HEK293 (cell line): ENCODE data around the gene CWC25.

Source experiments
- CTCF ChIA-PET: fragments of 350-600 bp; formaldehyde crosslinking; extraction: SDS; loops from one replicate; lab custom pipeline; 2021; ENCODE audit warnings: antibody characterized with exemption; lab: Yijun Ruan, JAX
- POLR2A ChIA-PET: fragments of 300-600 bp; formaldehyde crosslinking; extraction: SDS; loops from one replicate; lab custom pipeline; 2020; ENCODE audit warnings: antibody characterized with exemption, inconsistent platforms; lab: Yijun Ruan, JAX
- H3K27ac ChIP-seq: fragments of 200-500 bp; sonication (Bioruptor generic); 2 replicates; pipeline ENCODE4 v1.5.1; 2014; ENCODE audit warnings: low read depth, low read length, control low read depth, inconsistent platforms; ENCODE audit errors: extremely low read depth
- H3K36me3 ChIP-seq, 2 experiments: fragments of 200-500 bp in 1 of 2; sonication (Bioruptor generic) in 1 of 2; 1 replicate in 1 of 2; 2 replicates in 1 of 2; pipeline ENCODE4 v1.5.1; 2014 to 2017; ENCODE audit warnings: inconsistent platforms in 2 of 2, low read length in 2 of 2; ENCODE audit not compliant: control insufficient read depth in 2 of 2, insufficient read depth in 1 of 2
- H3K4me1 ChIP-seq: fragments of 200-500 bp; sonication (Bioruptor generic); 2 replicates; pipeline ENCODE4 v1.5.1; 2014; ENCODE audit warnings: mild to moderate bottlenecking, low read length, inconsistent platforms; ENCODE audit not compliant: control insufficient read depth, insufficient read depth
- H3K4me3 ChIP-seq: 2 replicates; pipeline ENCODE4 v1.5.1; 2011; ENCODE audit warnings: low read depth, mild to moderate bottlenecking, control low read depth, low read length, moderate library complexity
- H3K9me3 ChIP-seq: fragments of 200-500 bp; sonication (Bioruptor generic); 2 replicates; pipeline ENCODE4 v1.5.1; 2014; ENCODE audit warnings: low read depth, low read length, inconsistent platforms; ENCODE audit not compliant: control insufficient read depth, insufficient read depth
- GLIS2 ChIP-seq: fragments of 450-650 bp; formaldehyde crosslinking; IDR thresholded peaks from 2 replicates; pipeline ENCODE4 v1.5.1; 2016; ENCODE audit warnings: missing biosample characterization, missing genetic modification characterization
- PRDM10 ChIP-seq: fragments of 450-650 bp; formaldehyde crosslinking; IDR thresholded peaks from 2 replicates; pipeline ENCODE4 v1.5.1; 2016; ENCODE audit warnings: missing biosample characterization, missing genetic modification characterization
- PRDM2 ChIP-seq: fragments of 450-650 bp; formaldehyde crosslinking; IDR thresholded peaks from 2 replicates; pipeline ENCODE4 v1.5.1; 2016; ENCODE audit warnings: missing biosample characterization, missing genetic modification characterization, borderline replicate concordance
- SP3 ChIP-seq: fragments of 450-650 bp; formaldehyde crosslinking; IDR thresholded peaks from 2 replicates; pipeline ENCODE4 v1.5.1; 2016; ENCODE audit warnings: missing biosample characterization, missing genetic modification characterization
- ZBTB10 ChIP-seq: fragments of 450-650 bp; formaldehyde crosslinking; IDR thresholded peaks from 2 replicates; pipeline ENCODE4 v1.5.1; 2016; ENCODE audit warnings: missing biosample characterization, missing genetic modification characterization
- ZBTB11 ChIP-seq: fragments of 450-650 bp; formaldehyde crosslinking; conservative IDR thresholded peaks from 2 replicates; pipeline ENCODE4 v1.5.1; 2016; ENCODE audit warnings: low read depth, missing biosample characterization, missing genetic modification characterization
- ZBTB21 ChIP-seq: fragments of 450-650 bp; formaldehyde crosslinking; IDR thresholded peaks from 2 replicates; pipeline ENCODE4 v1.5.1; 2017; ENCODE audit warnings: missing biosample characterization, missing genetic modification characterization
- ZBTB48 ChIP-seq: fragments of 450-650 bp; formaldehyde crosslinking; IDR thresholded peaks from 2 replicates; pipeline ENCODE4 v1.5.1; 2016; ENCODE audit warnings: missing biosample characterization, missing genetic modification characterization
- ZNF10 ChIP-seq: fragments of 450-650 bp; formaldehyde crosslinking; IDR thresholded peaks from 2 replicates; pipeline ENCODE4 v1.5.1; 2017; ENCODE audit warnings: missing biosample characterization, missing genetic modification characterization
- ZNF146 ChIP-seq: fragments of 450-650 bp; formaldehyde crosslinking; IDR thresholded peaks from 2 replicates; pipeline ENCODE4 v1.5.1; 2016; ENCODE audit warnings: missing biosample characterization, missing genetic modification characterization
- ZNF157 ChIP-seq: fragments of 450-650 bp; formaldehyde crosslinking; IDR thresholded peaks from 2 replicates; pipeline ENCODE4 v1.5.1; 2016; ENCODE audit warnings: missing biosample characterization, missing genetic modification characterization
- ZNF274 ChIP-seq, 2 experiments: fragments of 200-500 bp in 1 of 2; fragments of 450-650 bp in 1 of 2; sonication (Bioruptor generic) in 1 of 2; formaldehyde crosslinking in 1 of 2; IDR thresholded peaks; 2 replicates each; pipeline versions ENCODE4 v1.5.1 to v1.6.1; 2014 to 2016; ENCODE audit warnings: borderline replicate concordance in 1 of 2, inconsistent platforms in 1 of 2, low read length in 1 of 2, missing biosample characterization in 1 of 2, missing genetic modification characterization in 1 of 2
- ZNF433 ChIP-seq: fragments of 450-650 bp; formaldehyde crosslinking; IDR thresholded peaks from 2 replicates; pipeline ENCODE4 v1.5.1; 2016; ENCODE audit warnings: missing biosample characterization, missing genetic modification characterization, low read depth
- ZNF560 ChIP-seq: fragments of 450-650 bp; formaldehyde crosslinking; IDR thresholded peaks from 2 replicates; pipeline ENCODE4 v1.5.1; 2017; ENCODE audit warnings: missing biosample characterization, missing genetic modification characterization, borderline replicate concordance
- ZNF629 ChIP-seq: fragments of 450-650 bp; formaldehyde crosslinking; IDR thresholded peaks from 2 replicates; pipeline ENCODE4 v1.5.1; 2017; ENCODE audit warnings: missing biosample characterization, missing genetic modification characterization
- ZNF704 ChIP-seq: fragments of 450-650 bp; formaldehyde crosslinking; IDR thresholded peaks from 2 replicates; pipeline ENCODE4 v1.5.1; 2016; ENCODE audit warnings: missing biosample characterization, missing genetic modification characterization
- ZSCAN23 ChIP-seq: fragments of 450-650 bp; formaldehyde crosslinking; IDR thresholded peaks from 2 replicates; pipeline ENCODE4 v1.5.1; 2016; ENCODE audit warnings: missing biosample characterization, missing genetic modification characterization

CWC25 gene

GRCh38 chr17:38796451-38797157 is 28.5 kb downstream of the CWC25 start (continued):
- TF ChIP-seq PRDM2 (tag by site-specific recombination) (no peak), ZNF704 (tag by site-specific recombination) (no peak), SP3 (tag by site-specific recombination) (no peak), ZNF274 (IDR thresholded peaks at IDR 0.05; ENCODE audit: low read length) (no peak), ZNF274 (tag by site-specific recombination; IDR thresholded peaks at IDR 0.05; ENCODE audit: borderline replicate concordance) (no peak), PRDM10 (no peak), ZNF433 (tag by site-specific recombination) (no peak)

GRCh38 chr17:38794221-38794620 is 30.9 kb downstream of the CWC25 start:
- no peak overlapping the region for H3K27ac ChIP-seq
- POLR2A ChIA-PET, result interaction anchor here (0.6 to 0.7 kb wide), 4 partner anchors 31 to 433 kb away, joined by 3 to 8 read pairs (median 4); no protein-coding TSS in a partner anchor
- peaks cover 17% of the 10 kb centered on the region for H3K4me1 ChIP-seq
- H3K4me3 ChIP-seq, result no peak overlapping the region
- TF ChIP-seq ZBTB10 (tag by site-specific recombination) (no peak), ZNF629 (tag by site-specific recombination) (no peak), ZNF146 (tag by site-specific recombination) (no peak), ZSCAN23 (tag by site-specific recombination) (no peak), ZBTB11 (no peak), ZBTB21 (tag by site-specific recombination) (no peak), GLIS2 (tag by site-specific recombination) (no peak), ZBTB48 (tag by site-specific recombination) (no peak), ZNF560 (tag by site-specific recombination) (no peak), ZNF157 (no peak), ZNF10 (no peak)
- H3K9me3 ChIP-seq, result no peaks in the 10 kb centered on the region
- CTCF ChIA-PET, result interaction anchor here (0.6 to 0.7 kb wide), 2 partner anchors 358 to 654 kb away, joined by 5 read pairs; no protein-coding TSS in a partner anchor
- peaks cover 36 to 46% of the 10 kb centered on the region in 2 experiments for H3K36me3 ChIP-seq
